GM18873 (cell line): ENCODE results near the gene TRMT2B.
"Not testable (repeated sequence)": the region's sequence is repeated elsewhere in the genome, so short reads cannot be mapped to it uniquely, and the experiment has no call there.

Experiments used
- ATAC-seq: cut with Tn5 transposase; IDR thresholded peaks from one replicate; pipeline ENCODE4 v1.9.1; 2021; ENCODE audit warnings: mild to moderate bottlenecking, moderate library complexity, moderate number of reproducible peaks; ENCODE audit not compliant: unreplicated experiment, low FRiP score

Gene TRMT2B

GRCh38 chrX:101009090-101009489 lies 42.8 kb downstream of the TRMT2B start:
- ATAC-seq, result no peak

GRCh38 chrX:100999451-100999850 lies 52.5 kb downstream of the TRMT2B start:
- no peak for ATAC-seq

DNA sequence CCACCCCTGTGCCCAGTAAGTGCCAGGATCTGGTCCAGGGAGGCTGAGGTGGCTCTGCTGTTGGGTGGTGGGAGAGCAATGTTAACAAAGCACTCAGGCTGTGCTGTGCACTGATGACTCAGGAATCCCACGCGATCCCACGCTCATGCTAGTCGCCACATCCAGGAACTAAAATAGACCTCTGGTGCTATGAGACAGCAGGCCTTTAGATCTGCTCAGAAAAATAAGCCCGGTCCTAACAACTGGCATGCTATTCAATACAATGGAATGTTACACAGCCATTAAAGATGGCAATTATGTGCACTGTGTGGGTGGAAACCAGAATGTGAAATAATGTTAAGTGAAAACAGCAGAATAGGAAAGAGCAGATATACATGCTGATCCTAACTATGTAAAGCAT lies 56.4 kb downstream of the TRMT2B start:
- ATAC-seq, result no peak

DNA sequence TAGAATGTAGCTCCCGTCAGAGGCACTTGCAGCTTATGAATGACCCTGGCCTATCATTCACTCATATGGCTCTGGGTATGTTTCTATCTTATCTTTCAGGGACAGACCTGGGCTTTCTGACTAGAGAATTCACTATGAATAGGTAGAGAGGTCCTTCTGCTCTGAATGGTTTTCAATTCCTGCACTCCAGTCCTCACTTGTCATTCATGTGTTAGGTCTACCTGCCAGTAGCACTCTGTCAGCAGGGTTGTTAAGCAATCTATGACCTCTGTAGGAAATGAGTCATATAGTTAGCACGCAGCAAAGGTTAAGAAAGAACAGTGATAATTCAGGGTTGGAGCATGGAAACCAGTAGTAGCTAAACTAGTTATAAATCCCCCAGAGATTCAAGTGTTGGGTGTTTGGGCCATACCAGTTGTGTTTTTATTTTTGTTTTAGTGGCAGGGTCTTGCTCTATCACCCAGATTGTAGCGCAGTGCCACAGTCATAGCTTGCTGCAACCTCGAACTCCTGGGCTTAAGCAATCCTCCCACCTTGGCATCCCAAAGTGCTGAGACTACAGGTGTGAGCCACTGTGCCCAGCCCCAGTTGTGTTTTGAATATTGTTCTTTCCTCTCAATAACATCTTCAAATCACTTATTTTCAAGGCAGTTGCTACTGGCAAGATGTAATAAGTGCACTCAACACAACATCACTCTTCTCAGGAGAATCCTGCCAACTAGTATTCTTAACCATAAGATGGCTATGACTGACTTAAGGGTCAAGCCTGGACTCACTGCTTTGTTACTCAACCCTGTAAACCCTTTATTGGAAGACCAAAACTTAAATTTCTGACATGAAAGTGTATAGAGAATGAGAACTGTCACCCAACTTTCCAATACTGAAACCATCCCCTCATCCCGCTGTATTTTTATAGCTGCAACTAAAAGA lies 57.3 kb downstream of the TRMT2B start:
- peak; percentile 67 for ATAC-seq

DNA sequence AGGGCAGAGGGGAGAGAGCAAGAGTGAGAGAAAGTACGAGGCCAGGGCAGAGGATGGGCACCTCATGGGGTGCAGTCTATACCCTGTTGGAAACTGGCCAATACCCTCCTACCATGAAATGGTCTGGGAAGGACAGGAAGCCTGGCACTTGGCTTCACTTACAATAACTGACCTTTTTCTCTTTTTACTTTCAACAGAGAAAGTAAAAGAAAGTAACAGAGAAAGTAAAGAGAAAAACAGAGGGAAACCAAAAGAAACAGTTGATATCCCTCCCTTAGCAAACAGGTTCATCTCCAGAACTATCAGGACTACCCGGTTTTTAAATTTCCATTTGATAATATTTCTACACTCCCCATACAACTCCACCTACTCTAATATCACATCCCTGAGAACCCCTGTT lies 61.8 kb downstream of the TRMT2B start:
- ATAC-seq, result no peak

DNA sequence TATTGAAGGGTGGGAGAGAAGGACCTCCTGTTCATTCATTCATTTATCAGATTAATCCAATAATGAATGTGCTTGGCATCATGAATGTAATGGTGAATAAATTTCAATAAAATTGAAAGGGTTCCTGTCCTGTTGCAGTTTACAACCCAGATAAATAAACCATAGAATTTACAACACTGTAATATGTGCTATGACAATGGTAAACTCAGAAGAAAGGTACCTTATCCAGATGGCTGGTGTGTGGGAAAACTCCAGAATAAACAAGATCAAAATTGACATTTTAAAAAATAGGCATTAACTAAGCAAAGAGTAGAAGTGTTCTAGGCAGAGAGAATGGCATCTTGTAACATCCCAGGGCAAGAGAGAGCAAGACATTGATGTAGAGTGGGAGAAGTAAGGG lies 67.1 kb downstream of the TRMT2B start:
- ATAC-seq, result no peak

GRCh38 chrX:100981498-100981845 lies 70.4 kb downstream of the TRMT2B start:
- not testable (repeated sequence) for ATAC-seq

DNA sequence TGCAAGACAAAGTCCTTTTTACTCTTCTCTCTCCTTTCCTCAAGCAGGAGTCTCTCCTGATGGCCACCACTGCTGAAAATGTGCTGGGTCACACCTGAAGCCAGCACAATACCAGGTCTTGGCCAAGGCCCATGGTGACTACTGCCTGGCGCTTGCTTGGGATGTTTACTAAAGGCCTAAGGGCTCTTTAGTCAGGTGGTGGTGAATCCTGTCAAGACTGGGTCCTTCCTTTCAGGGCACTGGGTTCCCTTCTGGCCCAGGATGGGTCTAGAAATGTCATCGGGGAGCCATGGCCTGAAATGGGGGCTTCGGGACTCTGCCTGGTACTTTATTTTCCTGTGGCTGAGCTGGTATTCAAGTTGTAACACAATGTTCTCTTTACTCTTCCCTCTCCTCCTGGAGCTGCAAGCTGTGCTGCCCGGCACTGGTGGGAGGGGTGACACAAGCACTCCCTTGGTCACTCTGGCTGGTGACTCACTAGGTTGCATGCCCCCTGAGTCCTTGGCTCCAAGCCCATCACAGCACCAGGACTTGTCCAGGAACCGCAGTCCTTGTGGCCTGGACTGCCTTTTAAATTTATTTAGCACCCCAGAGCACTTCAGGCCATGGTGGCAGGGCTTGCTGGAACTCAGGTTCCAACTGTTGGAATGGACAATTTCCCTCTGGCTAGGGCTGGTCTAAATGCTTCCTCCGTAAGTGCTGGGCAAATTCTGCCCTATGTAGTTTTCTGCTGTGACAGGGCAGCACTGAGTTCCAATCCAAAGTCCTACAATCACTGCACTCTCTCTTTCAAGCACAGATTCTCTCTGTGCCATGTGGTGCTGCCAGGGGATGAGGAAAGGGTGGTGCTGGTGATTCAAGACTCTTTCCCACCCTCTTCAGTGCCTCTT lies 71.1 kb downstream of the TRMT2B start:
- no peak for ATAC-seq

DNA sequence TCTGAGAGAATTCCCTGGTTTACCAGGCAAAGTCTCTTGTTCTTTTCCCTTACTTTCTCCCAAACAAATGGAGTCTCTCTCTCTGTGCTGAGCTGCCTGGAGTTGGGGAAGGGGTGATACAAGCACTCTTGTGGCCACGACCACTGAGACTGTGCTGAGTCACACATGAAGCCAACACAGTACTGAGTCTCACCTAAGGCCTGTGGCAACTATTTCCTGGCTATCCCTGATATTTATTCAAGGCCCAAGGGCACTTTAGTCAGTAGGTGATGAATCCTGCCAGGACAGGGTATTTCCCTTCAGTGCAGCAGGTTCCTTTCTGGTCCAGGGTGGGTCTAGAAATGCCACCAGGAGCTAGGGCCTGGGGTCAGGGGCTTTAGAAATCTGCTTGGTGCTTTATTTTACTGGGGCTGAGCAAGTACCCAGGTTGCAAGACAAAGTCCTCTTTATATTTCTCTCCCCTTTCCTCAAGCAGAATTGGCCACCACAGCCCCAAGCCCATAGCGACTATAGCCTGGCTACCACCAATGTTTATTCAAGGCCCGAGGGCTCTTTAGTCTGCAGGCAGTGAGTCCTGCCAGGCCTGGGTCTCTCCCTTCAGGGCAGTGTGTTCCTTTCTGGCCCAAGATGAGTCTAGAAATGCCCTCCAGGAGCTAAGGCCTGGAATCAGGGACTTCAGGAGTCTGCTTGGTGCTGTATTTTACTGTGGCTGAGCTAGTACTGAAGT lies 71.9 kb downstream of the TRMT2B start:
- ATAC-seq, result no peak

GRCh38 chrX:100976211-100976610 lies 75.7 kb downstream of the TRMT2B start:
- ATAC-seq, result no peak

GRCh38 chrX:100975212-100975611 lies 76.7 kb downstream of the TRMT2B start:
- no peak for ATAC-seq

GRCh38 chrX:100973411-100973810 lies 78.5 kb downstream of the TRMT2B start:
- no peak for ATAC-seq

GRCh38 chrX:100969936-100970335 lies 82.0 kb downstream of the TRMT2B start:
- ATAC-seq, result no peak

DNA sequence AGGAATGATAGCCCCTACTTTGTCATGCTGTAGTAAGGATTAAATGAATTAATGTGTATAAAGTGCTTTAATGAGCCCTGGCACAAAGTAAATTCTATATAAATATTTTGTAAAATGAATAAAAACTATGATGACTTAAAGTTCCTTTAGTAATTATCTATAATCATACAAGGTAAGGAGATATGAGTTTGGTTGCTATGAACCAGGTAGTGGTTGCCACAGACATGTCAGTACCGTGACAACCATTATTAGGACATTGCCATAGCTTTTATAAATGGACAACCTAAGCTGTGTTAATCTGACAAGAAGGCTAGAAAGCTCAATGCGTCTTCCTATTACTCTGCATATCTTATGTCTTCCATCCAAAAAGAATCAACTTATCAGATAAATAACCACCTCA lies 82.5 kb downstream of the TRMT2B start, which contains the start of gene ARL13A:
Gene ARL13A, plus strand, starts transcription at position 301 of the 400 bp plus-strand sequence. CDS start 3,982 bp downstream, outside the sequence.
- no peak for ATAC-seq

- ATAC-seq, result no peak
Measured at GRCh38 chrX:100964362-100964761, 87.5 kb downstream of the TRMT2B start.

- no peak for ATAC-seq
Measured at GRCh38 chrX:100962811-100963210, 89.1 kb downstream of the TRMT2B start.
